Karpas-422 (cell line): ENCODE data around the gene VILL. TPM values are rescaled to one million over a fixed set of nuclear protein-coding genes. Genes with fewer than 3 reads are reported as not detected.
"Not testable (repeated sequence)": the region's sequence is repeated elsewhere in the genome, so short reads cannot be mapped to it uniquely, and the experiment has no call there.

Experiments
- DNase-seq: peaks from one replicate; pipeline ENCODE4 v3.0.0-alpha.2; 2015
- H2AFZ ChIP-seq: fragments of 200-600 bp; sonication (generic); 2 replicates; pipeline ENCODE4 v1.6.1; 2014; ENCODE audit warnings: antibody characterized with exemption, low read length, mixed read lengths
- H3K27ac ChIP-seq: fragments of 200-600 bp; sonication (generic); 2 replicates; pipeline ENCODE4 v1.5.1; 2014; ENCODE audit warnings: mild to moderate bottlenecking, low read length, moderate library complexity
- H3K27me3 ChIP-seq: fragments of 200-600 bp; sonication (generic); 2 replicates; pipeline ENCODE4 v1.6.1; 2014; ENCODE audit warnings: low read length, mixed read lengths
- H3K36me3 ChIP-seq: fragments of 200-600 bp; sonication (generic); 2 replicates; pipeline ENCODE4 v1.6.1; 2014; ENCODE audit warnings: low read length, mixed read lengths; ENCODE audit not compliant: insufficient read depth
- H3K4me1 ChIP-seq: fragments of 200-600 bp; sonication (generic); 2 replicates; pipeline ENCODE4 v1.6.1; 2014; ENCODE audit warnings: mild to moderate bottlenecking, low read length, mixed read lengths
- H3K4me2 ChIP-seq: fragments of 200-600 bp; sonication (generic); 2 replicates; pipeline ENCODE4 v1.6.1; 2014; ENCODE audit warnings: low read length, low read depth, mild to moderate bottlenecking; ENCODE audit not compliant: poor library complexity, severe bottlenecking
- H3K4me3 ChIP-seq: fragments of 200-600 bp; sonication (generic); 2 replicates; pipeline ENCODE4 v1.5.1; 2014; ENCODE audit warnings: mild to moderate bottlenecking, antibody characterized with exemption, low read length, mixed read lengths
- H3K79me2 ChIP-seq: fragments of 200-600 bp; sonication (generic); 2 replicates; pipeline ENCODE4 v1.6.1; 2014; ENCODE audit warnings: mild to moderate bottlenecking, low read length, mixed read lengths
- H3K9ac ChIP-seq: fragments of 200-600 bp; sonication (generic); 2 replicates; pipeline ENCODE4 v1.6.0; 2014; ENCODE audit warnings: low read length
- H3K9me2 ChIP-seq: fragments of 200-600 bp; sonication (generic), shearing (Covaris generic); replicated peaks from 2 replicates; pipeline ENCODE4 v1.6.0; 2014; ENCODE audit warnings: mild to moderate bottlenecking, low read length, moderate library complexity; ENCODE audit not compliant: insufficient read depth
- H3K9me3 ChIP-seq: fragments of 300-700, 200-600 bp; sonication (generic); 2 replicates; pipeline ENCODE4 v1.6.1; 2014; ENCODE audit warnings: low read length, mixed read lengths
- H4K20me1 ChIP-seq: fragments of 200-600 bp; sonication (generic); 2 replicates; pipeline ENCODE4 v1.6.1; 2014; ENCODE audit warnings: mild to moderate bottlenecking, antibody characterized with exemption, low read length, low read depth; ENCODE audit not compliant: insufficient read depth
- total RNA-seq: library from RNA; depleted of rRNA; stranded (reverse); fragments of >200 nt; shearing (Covaris generic); gene quantifications from 2 replicates; pipeline ENCODE4 v1.2.3, GENCODE V29; 2014; ENCODE audit warnings: low replicate concordance

Gene VILL
- total RNA-seq, 1 experiment from 2014 or later: 9.7 TPM

GRCh38 chr3:38032328-38032865 lies 41.8 kb downstream of the VILL start:
- DNase-seq: no peak
- H3K4me3 ChIP-seq: no peak overlapping the region
- no peaks in the 10 kb centered on the region for H3K9me2 ChIP-seq
- H3K9ac ChIP-seq: no peak overlapping the region
- H3K4me2 ChIP-seq: no peak overlapping the region
- no peaks in the 10 kb centered on the region for H3K4me1 ChIP-seq
- no peaks in the 10 kb centered on the region for H3K79me2 ChIP-seq
- H4K20me1 ChIP-seq: 0 out of 2 replicates have a peak, but pooled peaks cover 3% of the 10 kb centered on the region
- no peaks in the 10 kb centered on the region for H3K9me3 ChIP-seq
- no peaks in the 10 kb centered on the region for H3K36me3 ChIP-seq
- no peaks in the 10 kb centered on the region for H3K27me3 ChIP-seq
- H2AFZ ChIP-seq: no peak overlapping the region
- H3K27ac ChIP-seq: no peak overlapping the region

GRCh38 chr3:38033586-38033985 lies 43.0 kb downstream of the VILL start:
- DNase-seq, H3K79me2 ChIP-seq, H3K27me3 ChIP-seq, H3K36me3 ChIP-seq, H3K4me2 ChIP-seq, H3K9me3 ChIP-seq, H3K9ac ChIP-seq, H3K4me3 ChIP-seq, H3K27ac ChIP-seq, H2AFZ ChIP-seq, H3K4me1 ChIP-seq, H4K20me1 ChIP-seq, H3K9me2 ChIP-seq: not testable (repeated sequence)

- H3K4me1 ChIP-seq: not testable (repeated sequence)
These were observed 43.7 kb downstream of the VILL start for GRCh38 chr3:38034335-38034734.

GRCh38 chr3:38036286-38036685 lies 45.7 kb downstream of the VILL start:
- Histone ChIP-seq H3K27ac (no peak overlapping the region), H3K4me2 (no peak overlapping the region), H3K27me3 (no peaks in the 10 kb centered on the region), H2AFZ (no peak overlapping the region), H3K9ac (no peak overlapping the region), H3K4me1 (peaks cover 11% of the 10 kb centered on the region), H3K79me2 (no peaks in the 10 kb centered on the region), H3K9me3 (no peaks in the 10 kb centered on the region), H3K9me2 (no peaks in the 10 kb centered on the region), H3K36me3 (no peaks in the 10 kb centered on the region), H4K20me1 (0 out of 2 replicates have a peak, but pooled peaks cover 3% of the 10 kb centered on the region), H3K4me3 (no peak overlapping the region)
- no peak for DNase-seq

More at GRCh38 chr3:38034335-38034734, 43.7 kb downstream of the VILL start:
- not testable (repeated sequence) for H3K4me3 ChIP-seq, H3K79me2 ChIP-seq, H3K27me3 ChIP-seq, H3K9me3 ChIP-seq, H3K36me3 ChIP-seq, H3K9me2 ChIP-seq, H3K9ac ChIP-seq, H2AFZ ChIP-seq, H4K20me1 ChIP-seq, H3K4me2 ChIP-seq, H3K27ac ChIP-seq, DNase-seq

- Histone ChIP-seq H3K4me3 (no peak overlapping the region), H4K20me1 (0 out of 2 replicates have a peak, but pooled peaks cover 3% of the 10 kb centered on the region), H3K9ac (no peak overlapping the region), H3K27ac (no peak overlapping the region), H3K9me3 (no peaks in the 10 kb centered on the region), H3K27me3 (no peaks in the 10 kb centered on the region), H3K4me2 (no peak overlapping the region), H3K9me2 (no peaks in the 10 kb centered on the region), H3K36me3 (no peaks in the 10 kb centered on the region), H3K79me2 (no peaks in the 10 kb centered on the region), H2AFZ (no peak overlapping the region), H3K4me1 (peaks cover 11% of the 10 kb centered on the region)
- no peak for DNase-seq
These were observed 46.3 kb downstream of the VILL start for GRCh38 chr3:38036906-38037305.

GRCh38 chr3:38038447-38038911 lies 47.9 kb downstream of the VILL start:
- Histone ChIP-seq H3K9ac (peak overlapping the region; percentile 17; the same call in 1 of the 2 replicates), H3K27me3 (no peaks in the 10 kb centered on the region), H3K36me3 (no peaks in the 10 kb centered on the region), H3K27ac (no peak overlapping the region), H3K9me3 (no peaks in the 10 kb centered on the region), H3K4me1 (peaks cover 11% of the 10 kb centered on the region), H4K20me1 (no peaks in the 10 kb centered on the region), H3K79me2 (no peaks in the 10 kb centered on the region), H3K9me2 (no peaks in the 10 kb centered on the region), H3K4me2 (peak overlapping the region; percentile 54), H3K4me3 (peak overlapping the region; percentile 49; the same call in 1 of the 2 replicates), H2AFZ (peak overlapping the region; percentile 70; the same call in 1 of the 2 replicates)
- no peak for DNase-seq

- peak within 1 kb of the TSS; percentile 54 for H3K4me2 ChIP-seq
These were observed 48.7 kb downstream of the VILL start, which contains the start of gene DLEC1 for GRCh38 chr3:38039101-38039898. DLEC1 (plus strand) TSS chr3:38039208; CDS start chr3:38039226, 18 bp downstream.

GRCh38 chr3:38039899-38040261 lies 49.3 kb downstream of the VILL start:
- H3K4me2 ChIP-seq: peak overlapping the region; percentile 54
- no peak overlapping the region for H2AFZ ChIP-seq
- H3K9me2 ChIP-seq: no peaks in the 10 kb centered on the region
- H3K27ac ChIP-seq: no peak overlapping the region
- DNase-seq: peak; percentile 47
- H3K4me3 ChIP-seq: peak overlapping the region; percentile 49; the same call in 1 of the 2 replicates
- H3K36me3 ChIP-seq: no peaks in the 10 kb centered on the region
- peaks cover 11% of the 10 kb centered on the region for H3K4me1 ChIP-seq
- no peaks in the 10 kb centered on the region for H3K79me2 ChIP-seq
- H3K9me3 ChIP-seq: no peaks in the 10 kb centered on the region
- no peaks in the 10 kb centered on the region for H4K20me1 ChIP-seq
- no peaks in the 10 kb centered on the region for H3K27me3 ChIP-seq
- no peak overlapping the region for H3K9ac ChIP-seq

More at GRCh38 chr3:38039101-38039898, 48.7 kb downstream of the VILL start, which contains the start of gene DLEC1:
- no peak within 1 kb of the TSS for H3K27ac ChIP-seq
- no peaks in the 10 kb centered on the region for H3K36me3 ChIP-seq
- H4K20me1 ChIP-seq: no peaks in the 10 kb centered on the region
- peak within 1 kb of the TSS; percentile 17; the same call in 1 of the 2 replicates for H3K9ac ChIP-seq
- H3K4me1 ChIP-seq: peaks cover 11% of the 10 kb centered on the region
- peak within 1 kb of the TSS; percentile 70; the same call in 1 of the 2 replicates for H2AFZ ChIP-seq
- H3K27me3 ChIP-seq: no peaks in the 10 kb centered on the region
- H3K79me2 ChIP-seq: no peaks in the 10 kb centered on the region
- peak; percentile 77 for DNase-seq
- no peaks in the 10 kb centered on the region for H3K9me2 ChIP-seq
- H3K4me3 ChIP-seq: peak within 1 kb of the TSS; percentile 49; the same call in 1 of the 2 replicates
- no peaks in the 10 kb centered on the region for H3K9me3 ChIP-seq
